K562 (cell line): Measurements from ENCODE around the gene MMP28. TPM values are rescaled to one million over a fixed set of nuclear protein-coding genes. Genes with fewer than 3 reads are reported as not detected.

Experiments
- ARID2 ChIP-seq: fragments of 450-650 bp; IDR thresholded peaks from 2 replicates; pipeline ENCODE4 v1.6.1; 2017; ENCODE audit warnings: antibody characterized with exemption, mild to moderate bottlenecking
- CXXC5 ChIP-seq: fragments of 250-450 bp; sonication (Bioruptor Pico); IDR thresholded peaks from 2 replicates; pipeline ENCODE4 v1.8.0; 2022; ENCODE audit warnings: inconsistent platforms, mild to moderate bottlenecking, moderate library complexity
- HIVEP1 ChIP-seq: fragments of 250-450 bp; sonication (Bioruptor Pico); IDR thresholded peaks from 2 replicates; pipeline ENCODE4 v1.4.0; 2020; ENCODE audit warnings: mild to moderate bottlenecking
- KDM1A ChIP-seq, 2 experiments: fragments of 450-650 bp; IDR thresholded peaks; 2 replicates each; pipeline ENCODE4 v1.6.1; 2016; ENCODE audit warnings: mild to moderate bottlenecking in 2 of 2
- MAFF ChIP-seq: IDR thresholded peaks from 2 replicates; pipeline ENCODE4 v1.6.1; 2012; ENCODE audit warnings: low read length, improper control_type of control experiment
- RBFOX2 ChIP-seq: fragments of 200-400 bp; formaldehyde crosslinking; IDR thresholded peaks from 2 replicates; pipeline ENCODE4 v1.6.1; 2017; ENCODE audit warnings: low read depth, mild to moderate bottlenecking, low read length, moderate library complexity
- SRSF3 ChIP-seq: fragments of 200-400 bp; formaldehyde crosslinking; IDR thresholded peaks from 2 replicates; pipeline ENCODE4 v1.6.1; 2016; ENCODE audit warnings: mild to moderate bottlenecking, low read length, moderate library complexity; ENCODE audit not compliant: insufficient read depth
- TBP ChIP-seq: optimal IDR thresholded peaks from 2 replicates; pipeline ENCODE3; 2011; ENCODE audit warnings: low read depth, low read length, improper control_type of control experiment
- ZNF41 ChIP-seq: fragments of 250-450 bp; sonication (Bioruptor Pico); conservative IDR thresholded peaks from 2 replicates; pipeline ENCODE4 v1.4.0; 2020; ENCODE audit warnings: mild to moderate bottlenecking
- ZNF583 ChIP-seq: fragments of 250-450 bp; sonication (Bioruptor Pico); IDR thresholded peaks from 2 replicates; pipeline ENCODE4 v1.4.0; 2020
- polyA plus RNA-seq, 8 experiments: library from polyadenylated mRNA; depleted of rRNA in 4 of 8; stranded (reverse) in 5 of 8; unstranded in 3 of 8; fragments of >200 nt; fragmentation: Nextera tagmentation in 2 of 8; fragmentation: Illumina TruSeq in 1 of 8; extraction: Ambion mirVana in 2 of 8; extraction: Trizol in 1 of 8; gene quantifications; 2 replicates each; pipeline versions ENCODE4 v1.2.1 to v1.2.3, GENCODE V29; 2011 to 2014; ENCODE audit warnings: inconsistent platforms in 1 of 8, missing spikeins in 1 of 8
- total RNA-seq, 7 experiments: library from RNA; depleted of rRNA in 6 of 7; stranded (reverse); fragments of >200 nt in 6 of 7; fragmentation: Illumina TruSeq in 2 of 7; extraction: Trizol in 2 of 7; gene quantifications; 2 replicates each; pipeline versions ENCODE4 v1.2.1 to v1.2.3, GENCODE V29; 2011 to 2021; ENCODE audit warnings: low replicate concordance in 1 of 7
- TF ChIP-seq, protein P1 (sequence below): fragments of 450-650 bp; formaldehyde crosslinking; IDR thresholded peaks from 2 replicates; pipeline ENCODE4 v1.4.0; 2022; ENCODE audit warnings: missing genetic modification characterization
- TF ChIP-seq, protein P2 (sequence below): fragments of 450-650 bp; formaldehyde crosslinking; IDR thresholded peaks from 2 replicates; pipeline ENCODE4 v1.4.0; 2020; ENCODE audit warnings: mild to moderate bottlenecking, moderate library complexity
- TF ChIP-seq, protein P3 (sequence below): fragments of 200-600 bp; sonication (generic); IDR thresholded peaks from one replicate; pipeline ENCODE4 v1.6.1; 2012; ENCODE audit warnings: mild to moderate bottlenecking, low read depth, low read length, inconsistent platforms

Gene MMP28
- total and polyA plus RNA-seq, 9 of the 15 experiments (the other 6 are each of a cell fraction or from before 2014, with no cell fraction given), result not detected

DNA sequence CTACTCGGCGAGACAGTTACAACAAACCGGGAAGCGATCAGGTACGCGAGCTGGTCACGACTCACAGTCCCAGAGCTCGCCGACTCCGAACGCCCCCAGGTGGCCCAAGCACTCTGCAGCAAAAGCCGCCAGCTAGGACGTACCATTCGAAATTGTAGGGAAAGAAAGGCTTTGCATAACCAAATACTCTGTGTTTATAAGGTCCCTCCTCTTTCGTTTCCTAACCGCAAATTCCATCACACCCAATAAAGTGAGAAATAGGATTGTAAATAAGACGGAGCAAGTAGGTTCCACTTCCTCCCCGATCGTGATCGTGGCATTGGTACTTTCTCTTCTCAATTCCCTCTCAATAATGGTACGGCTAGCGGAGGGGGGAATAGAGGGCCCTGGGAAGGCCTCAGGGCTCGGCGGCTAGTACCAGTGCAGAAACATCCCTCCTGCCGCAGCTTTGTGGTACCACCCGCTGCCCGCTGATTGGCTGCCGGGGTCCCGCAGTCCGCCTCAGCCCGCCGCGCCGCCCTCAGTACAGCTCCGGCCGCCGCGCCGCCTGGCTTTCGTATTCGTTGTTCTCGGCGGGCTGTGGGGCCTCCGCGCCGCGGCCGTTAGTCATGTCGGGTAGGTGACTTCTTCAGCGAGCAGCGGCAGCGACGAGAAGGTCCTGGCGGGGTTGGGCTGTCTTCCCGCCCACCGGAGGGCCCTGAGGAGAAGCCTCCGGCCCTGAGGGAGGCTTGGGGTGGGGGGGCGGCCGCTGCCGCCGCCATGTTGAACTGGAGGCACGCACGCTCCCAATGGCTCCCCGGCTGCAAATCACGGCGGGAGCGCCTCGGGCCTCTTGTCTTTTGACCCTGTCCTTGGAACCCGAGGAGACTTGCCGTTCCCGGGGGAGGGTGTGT, 13.8 kb upstream of the MMP28 start, which contains the start of gene TAF15 (continued):
- TF ChIP-seq, protein P1, sequence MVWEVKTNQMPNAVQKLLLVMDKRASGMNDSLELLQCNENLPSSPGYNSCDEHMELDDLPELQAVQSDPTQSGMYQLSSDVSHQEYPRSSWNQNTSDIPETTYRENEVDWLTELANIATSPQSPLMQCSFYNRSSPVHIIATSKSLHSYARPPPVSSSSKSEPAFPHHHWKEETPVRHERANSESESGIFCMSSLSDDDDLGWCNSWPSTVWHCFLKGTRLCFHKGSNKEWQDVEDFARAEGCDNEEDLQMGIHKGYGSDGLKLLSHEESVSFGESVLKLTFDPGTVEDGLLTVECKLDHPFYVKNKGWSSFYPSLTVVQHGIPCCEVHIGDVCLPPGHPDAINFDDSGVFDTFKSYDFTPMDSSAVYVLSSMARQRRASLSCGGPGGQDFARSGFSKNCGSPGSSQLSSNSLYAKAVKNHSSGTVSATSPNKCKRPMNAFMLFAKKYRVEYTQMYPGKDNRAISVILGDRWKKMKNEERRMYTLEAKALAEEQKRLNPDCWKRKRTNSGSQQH, result peak; percentile 92
- TF ChIP-seq ZNF41 (CRISPR knock-in tag), result no peak; the same call in 1 of the 2 replicates
- peak; percentile 97 for TF ChIP-seq TBP
- peak; percentile 100 for TF ChIP-seq RBFOX2
- peak; percentile 88 for TF ChIP-seq CXXC5 (CRISPR knock-in tag)
- TF ChIP-seq ARID2, result no peak
- TF ChIP-seq SRSF3, result no peak
- TF ChIP-seq KDM1A (IDR thresholded peaks at IDR 0.05), result peak in 1 of 2 experiments; percentile 30; a peak in 1 of 4 replicates
- TF ChIP-seq ZNF583 (CRISPR knock-in tag), result no peak
- TF ChIP-seq MAFF, result peak; percentile 87
- TF ChIP-seq, protein P2, sequence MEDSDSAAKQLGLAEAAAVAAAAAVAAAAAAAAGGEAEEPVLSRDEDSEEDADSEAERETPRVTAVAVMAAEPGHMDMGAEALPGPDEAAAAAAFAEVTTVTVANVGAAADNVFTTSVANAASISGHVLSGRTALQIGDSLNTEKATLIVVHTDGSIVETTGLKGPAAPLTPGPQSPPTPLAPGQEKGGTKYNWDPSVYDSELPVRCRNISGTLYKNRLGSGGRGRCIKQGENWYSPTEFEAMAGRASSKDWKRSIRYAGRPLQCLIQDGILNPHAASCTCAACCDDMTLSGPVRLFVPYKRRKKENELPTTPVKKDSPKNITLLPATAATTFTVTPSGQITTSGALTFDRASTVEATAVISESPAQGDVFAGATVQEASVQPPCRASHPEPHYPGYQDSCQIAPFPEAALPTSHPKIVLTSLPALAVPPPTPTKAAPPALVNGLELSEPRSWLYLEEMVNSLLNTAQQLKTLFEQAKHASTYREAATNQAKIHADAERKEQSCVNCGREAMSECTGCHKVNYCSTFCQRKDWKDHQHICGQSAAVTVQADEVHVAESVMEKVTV, result peak; percentile 30; the same call in 1 of the 2 replicates
- TF ChIP-seq, protein P3, sequence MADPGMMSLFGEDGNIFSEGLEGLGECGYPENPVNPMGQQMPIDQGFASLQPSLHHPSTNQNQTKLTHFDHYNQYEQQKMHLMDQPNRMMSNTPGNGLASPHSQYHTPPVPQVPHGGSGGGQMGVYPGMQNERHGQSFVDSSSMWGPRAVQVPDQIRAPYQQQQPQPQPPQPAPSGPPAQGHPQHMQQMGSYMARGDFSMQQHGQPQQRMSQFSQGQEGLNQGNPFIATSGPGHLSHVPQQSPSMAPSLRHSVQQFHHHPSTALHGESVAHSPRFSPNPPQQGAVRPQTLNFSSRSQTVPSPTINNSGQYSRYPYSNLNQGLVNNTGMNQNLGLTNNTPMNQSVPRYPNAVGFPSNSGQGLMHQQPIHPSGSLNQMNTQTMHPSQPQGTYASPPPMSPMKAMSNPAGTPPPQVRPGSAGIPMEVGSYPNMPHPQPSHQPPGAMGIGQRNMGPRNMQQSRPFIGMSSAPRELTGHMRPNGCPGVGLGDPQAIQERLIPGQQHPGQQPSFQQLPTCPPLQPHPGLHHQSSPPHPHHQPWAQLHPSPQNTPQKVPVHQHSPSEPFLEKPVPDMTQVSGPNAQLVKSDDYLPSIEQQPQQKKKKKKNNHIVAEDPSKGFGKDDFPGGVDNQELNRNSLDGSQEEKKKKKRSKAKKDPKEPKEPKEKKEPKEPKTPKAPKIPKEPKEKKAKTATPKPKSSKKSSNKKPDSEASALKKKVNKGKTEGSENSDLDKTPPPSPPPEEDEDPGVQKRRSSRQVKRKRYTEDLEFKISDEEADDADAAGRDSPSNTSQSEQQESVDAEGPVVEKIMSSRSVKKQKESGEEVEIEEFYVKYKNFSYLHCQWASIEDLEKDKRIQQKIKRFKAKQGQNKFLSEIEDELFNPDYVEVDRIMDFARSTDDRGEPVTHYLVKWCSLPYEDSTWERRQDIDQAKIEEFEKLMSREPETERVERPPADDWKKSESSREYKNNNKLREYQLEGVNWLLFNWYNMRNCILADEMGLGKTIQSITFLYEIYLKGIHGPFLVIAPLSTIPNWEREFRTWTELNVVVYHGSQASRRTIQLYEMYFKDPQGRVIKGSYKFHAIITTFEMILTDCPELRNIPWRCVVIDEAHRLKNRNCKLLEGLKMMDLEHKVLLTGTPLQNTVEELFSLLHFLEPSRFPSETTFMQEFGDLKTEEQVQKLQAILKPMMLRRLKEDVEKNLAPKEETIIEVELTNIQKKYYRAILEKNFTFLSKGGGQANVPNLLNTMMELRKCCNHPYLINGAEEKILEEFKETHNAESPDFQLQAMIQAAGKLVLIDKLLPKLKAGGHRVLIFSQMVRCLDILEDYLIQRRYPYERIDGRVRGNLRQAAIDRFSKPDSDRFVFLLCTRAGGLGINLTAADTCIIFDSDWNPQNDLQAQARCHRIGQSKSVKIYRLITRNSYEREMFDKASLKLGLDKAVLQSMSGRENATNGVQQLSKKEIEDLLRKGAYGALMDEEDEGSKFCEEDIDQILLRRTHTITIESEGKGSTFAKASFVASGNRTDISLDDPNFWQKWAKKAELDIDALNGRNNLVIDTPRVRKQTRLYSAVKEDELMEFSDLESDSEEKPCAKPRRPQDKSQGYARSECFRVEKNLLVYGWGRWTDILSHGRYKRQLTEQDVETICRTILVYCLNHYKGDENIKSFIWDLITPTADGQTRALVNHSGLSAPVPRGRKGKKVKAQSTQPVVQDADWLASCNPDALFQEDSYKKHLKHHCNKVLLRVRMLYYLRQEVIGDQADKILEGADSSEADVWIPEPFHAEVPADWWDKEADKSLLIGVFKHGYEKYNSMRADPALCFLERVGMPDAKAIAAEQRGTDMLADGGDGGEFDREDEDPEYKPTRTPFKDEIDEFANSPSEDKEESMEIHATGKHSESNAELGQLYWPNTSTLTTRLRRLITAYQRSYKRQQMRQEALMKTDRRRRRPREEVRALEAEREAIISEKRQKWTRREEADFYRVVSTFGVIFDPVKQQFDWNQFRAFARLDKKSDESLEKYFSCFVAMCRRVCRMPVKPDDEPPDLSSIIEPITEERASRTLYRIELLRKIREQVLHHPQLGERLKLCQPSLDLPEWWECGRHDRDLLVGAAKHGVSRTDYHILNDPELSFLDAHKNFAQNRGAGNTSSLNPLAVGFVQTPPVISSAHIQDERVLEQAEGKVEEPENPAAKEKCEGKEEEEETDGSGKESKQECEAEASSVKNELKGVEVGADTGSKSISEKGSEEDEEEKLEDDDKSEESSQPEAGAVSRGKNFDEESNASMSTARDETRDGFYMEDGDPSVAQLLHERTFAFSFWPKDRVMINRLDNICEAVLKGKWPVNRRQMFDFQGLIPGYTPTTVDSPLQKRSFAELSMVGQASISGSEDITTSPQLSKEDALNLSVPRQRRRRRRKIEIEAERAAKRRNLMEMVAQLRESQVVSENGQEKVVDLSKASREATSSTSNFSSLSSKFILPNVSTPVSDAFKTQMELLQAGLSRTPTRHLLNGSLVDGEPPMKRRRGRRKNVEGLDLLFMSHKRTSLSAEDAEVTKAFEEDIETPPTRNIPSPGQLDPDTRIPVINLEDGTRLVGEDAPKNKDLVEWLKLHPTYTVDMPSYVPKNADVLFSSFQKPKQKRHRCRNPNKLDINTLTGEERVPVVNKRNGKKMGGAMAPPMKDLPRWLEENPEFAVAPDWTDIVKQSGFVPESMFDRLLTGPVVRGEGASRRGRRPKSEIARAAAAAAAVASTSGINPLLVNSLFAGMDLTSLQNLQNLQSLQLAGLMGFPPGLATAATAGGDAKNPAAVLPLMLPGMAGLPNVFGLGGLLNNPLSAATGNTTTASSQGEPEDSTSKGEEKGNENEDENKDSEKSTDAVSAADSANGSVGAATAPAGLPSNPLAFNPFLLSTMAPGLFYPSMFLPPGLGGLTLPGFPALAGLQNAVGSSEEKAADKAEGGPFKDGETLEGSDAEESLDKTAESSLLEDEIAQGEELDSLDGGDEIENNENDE, result no peak
- 0 out of 2 replicates have a peak, but pooled peaks have one; percentile 29 for TF ChIP-seq HIVEP1 (CRISPR knock-in tag)
